ENCODE measurements around the gene AOPEP. TPM values are rescaled to one million over a fixed set of nuclear protein-coding genes. Genes with fewer than 3 reads are reported as not detected.

Gene AOPEP
- polyA plus RNA-seq, 1 donor from 2014 or later, result 10.0 TPM

GRCh38 chr9:95044731-95045508, 318.4 kb downstream of the AOPEP start:
- Histone ChIP-seq H3K27ac (ENCODE audit: low read length) (no peak overlapping the region), H3K4me3 (ENCODE audit: low read length) (no peak overlapping the region), H3K4me2 (ENCODE audit: low read length) (no peak overlapping the region)

GRCh38 chr9:95045751-95046150, 319.3 kb downstream of the AOPEP start:
- TF ChIP-seq EP300 (conservative IDR thresholded peaks at IDR 0.05; ENCODE audit: poor library complexity, severe bottlenecking) (no peak), EZH2 (IDR thresholded peaks at IDR 0.05; ENCODE audit: borderline replicate concordance, insufficient read depth, low read length, poor library complexity, severe bottlenecking) (no peak), MXI1 (conservative IDR thresholded peaks at IDR 0.05; ENCODE audit: poor library complexity, severe bottlenecking) (no peak), CTCF (IDR thresholded peaks at IDR 0.05; ENCODE audit: poor library complexity, severe bottlenecking) (no peak), TAF1 (IDR thresholded peaks at IDR 0.05; ENCODE audit: low read depth) (no peak), REST (IDR thresholded peaks at IDR 0.05; ENCODE audit: borderline replicate concordance) (no peak), POLR2AphosphoS5 (IDR thresholded peaks at IDR 0.05) (no peak), SMC3 (conservative IDR thresholded peaks at IDR 0.05; ENCODE audit: poor library complexity) (no peak), RAD21 (conservative IDR thresholded peaks at IDR 0.05) (no peak)
- no peaks in the 10 kb centered on the region for H3K9me2 ChIP-seq (ENCODE audit: insufficient read depth, low read length)
- no peak overlapping the region for H2AFZ ChIP-seq (ENCODE audit: low read depth, low read length)
- H3K79me2 ChIP-seq (replicated peaks; ENCODE audit: insufficient read depth, low read length), result no peaks in the 10 kb centered on the region
- no peak overlapping the region for H3K4me3 ChIP-seq (ENCODE audit: low read length)
- no peak overlapping the region for H3K4me2 ChIP-seq (ENCODE audit: low read length)
- no peak overlapping the region for H3K27ac ChIP-seq (ENCODE audit: low read length)
- peaks cover 63% of the 10 kb centered on the region for H3K27me3 ChIP-seq (ENCODE audit: insufficient read depth, low read depth, low read length)
- H3K36me3 ChIP-seq (ENCODE audit: insufficient read depth, low read length), result no peaks in the 10 kb centered on the region
- H3K9ac ChIP-seq (ENCODE audit: low read length), result no peak overlapping the region
- H3K9me3 ChIP-seq (ENCODE audit: low read length), result no peaks in the 10 kb centered on the region
- no peaks in the 10 kb centered on the region for H4K20me1 ChIP-seq (ENCODE audit: insufficient read depth)
- peaks cover 5% of the 10 kb centered on the region for H3F3A ChIP-seq (ENCODE audit: insufficient read depth, low read length, poor library complexity, severe bottlenecking)

More at GRCh38 chr9:95044731-95045508, 318.4 kb downstream of the AOPEP start:
- no peaks in the 10 kb centered on the region for H3K9me3 ChIP-seq (ENCODE audit: low read length)
- peak; percentile 47 for TF ChIP-seq CTCF (IDR thresholded peaks at IDR 0.05; ENCODE audit: poor library complexity, severe bottlenecking)
- no peak for TF ChIP-seq POLR2AphosphoS5 (IDR thresholded peaks at IDR 0.05)
- H2AFZ ChIP-seq (ENCODE audit: low read depth, low read length), result no peak overlapping the region
- H3K27me3 ChIP-seq (ENCODE audit: insufficient read depth, low read depth, low read length), result peaks cover 55% of the 10 kb centered on the region
- no peaks in the 10 kb centered on the region for H4K20me1 ChIP-seq (ENCODE audit: insufficient read depth)
- no peaks in the 10 kb centered on the region for H3K79me2 ChIP-seq (replicated peaks; ENCODE audit: insufficient read depth, low read length)
- no peaks in the 10 kb centered on the region for H3K9me2 ChIP-seq (ENCODE audit: insufficient read depth, low read length)
- H3K36me3 ChIP-seq (ENCODE audit: insufficient read depth, low read length), result no peaks in the 10 kb centered on the region
- peaks cover 5% of the 10 kb centered on the region for H3F3A ChIP-seq (ENCODE audit: insufficient read depth, low read length, poor library complexity, severe bottlenecking)
- no peak overlapping the region for H3K9ac ChIP-seq (ENCODE audit: low read length)
